IMR-90 (cell line): ENCODE results near the gene ATG2A. TPM values are rescaled to one million over a fixed set of nuclear protein-coding genes. Genes with fewer than 3 reads are reported as not detected.

Experiments used
- ATAC-seq: fragments of 200-7000 bp; cut with Tn5 transposase; 2 replicates; pipeline ENCODE4 v1.9.1; 2020; ENCODE audit warnings: low read depth, mild to moderate bottlenecking, moderate library complexity
- BruUV-seq: library from RNA; stranded (reverse); fragments of 400-500 nt; replicated peaks from 2 replicates; lab custom pipeline; 2021; lab: Mats Ljungman, UMichigan
- CTCF ChIA-PET: fragments of 300-600 bp; formaldehyde crosslinking; extraction: SDS; loops from one replicate; lab custom pipeline; 2021; ENCODE audit warnings: antibody characterized with exemption; lab: Yijun Ruan, JAX
- POLR2A ChIA-PET: fragments of 300-600 bp; sonication (Branson Sonifier 250); formaldehyde crosslinking; loops from one replicate; lab custom pipeline; 2022; ENCODE audit warnings: antibody characterized with exemption; ENCODE audit not compliant: unreplicated experiment; lab: Charles Lee
- DNase-seq: peaks from one replicate; pipeline ENCODE4 v3.0.0; 2013
- H2AFZ ChIP-seq: replicated peaks from 2 replicates; pipeline ENCODE3; 2013; ENCODE audit warnings: low read length, mild to moderate bottlenecking; ENCODE audit not compliant: poor library complexity
- H2AK5ac ChIP-seq: 2 replicates; pipeline ENCODE4 v1.6.1; 2013; ENCODE audit warnings: low read depth, low read length, inconsistent platforms
- H2AK9ac ChIP-seq: replicated peaks from 2 replicates; pipeline ENCODE3; 2013; ENCODE audit warnings: mild to moderate bottlenecking, low read depth, low read length, moderate library complexity; ENCODE audit not compliant: poor library complexity
- H2BK120ac ChIP-seq: 2 replicates; pipeline ENCODE4 v1.6.1; 2013; ENCODE audit warnings: low read depth, low read length, inconsistent platforms
- H2BK15ac ChIP-seq: 3 replicates; pipeline ENCODE4 v1.6.1; 2013; ENCODE audit warnings: low read depth, low read length, inconsistent platforms
- H2BK20ac ChIP-seq: 2 replicates; pipeline ENCODE4 v1.6.1; 2013; ENCODE audit warnings: low read depth, mild to moderate bottlenecking, inconsistent platforms, low read length, moderate library complexity
- H2BK5ac ChIP-seq: 2 replicates; pipeline ENCODE4 v1.6.1; 2013; ENCODE audit warnings: mild to moderate bottlenecking, low read depth, low read length, inconsistent platforms; ENCODE audit not compliant: poor library complexity, severe bottlenecking
- H3K14ac ChIP-seq: replicated peaks from 2 replicates; pipeline ENCODE4 v1.6.1; 2013; ENCODE audit warnings: low read depth, low read length, inconsistent platforms
- H3K18ac ChIP-seq: 2 replicates; pipeline ENCODE4 v1.6.1; 2013; ENCODE audit warnings: low read depth, low read length, control low read depth
- H3K23ac ChIP-seq: 2 replicates; pipeline ENCODE4 v1.6.1; 2013; ENCODE audit warnings: low read depth, low read length, inconsistent platforms
- H3K27ac ChIP-seq: 2 replicates; pipeline ENCODE4 v1.5.1; 2013; ENCODE audit warnings: mild to moderate bottlenecking, control low read depth, low read length; ENCODE audit not compliant: insufficient read depth
- H3K27me3 ChIP-seq: 2 replicates; pipeline ENCODE4 v1.6.1; 2013; ENCODE audit warnings: low read length; ENCODE audit not compliant: control insufficient read depth, insufficient read depth
- H3K36me3 ChIP-seq: 2 replicates; pipeline ENCODE4 v1.6.1; 2013; ENCODE audit warnings: low read length, mixed read lengths; ENCODE audit not compliant: control insufficient read depth, insufficient read depth
- H3K4ac ChIP-seq: 2 replicates; pipeline ENCODE4 v1.6.1; 2013; ENCODE audit warnings: low read depth, low read length, inconsistent platforms
- H3K4me1 ChIP-seq: 2 replicates; pipeline ENCODE4 v1.6.1; 2013; ENCODE audit warnings: low read length, mixed read lengths; ENCODE audit not compliant: control insufficient read depth, insufficient read depth
- H3K4me2 ChIP-seq: 2 replicates; pipeline ENCODE4 v1.6.1; 2013; ENCODE audit warnings: low read depth, mild to moderate bottlenecking, control low read depth, low read length, moderate library complexity
- H3K4me3 ChIP-seq: 2 replicates; pipeline ENCODE4 v1.5.1; 2013; ENCODE audit warnings: low read depth, mild to moderate bottlenecking, control low read depth, low read length, moderate library complexity; ENCODE audit not compliant: insufficient read depth
- H3K56ac ChIP-seq: 2 replicates; pipeline ENCODE4 v1.6.1; 2013; ENCODE audit warnings: low read length, inconsistent platforms; ENCODE audit not compliant: insufficient read depth; ENCODE audit errors: extremely low read depth
- H3K79me1 ChIP-seq, 2 experiments: 2 replicates each; pipeline ENCODE4 v1.6.1; 2013; ENCODE audit warnings: low read length in 2 of 2, inconsistent platforms in 1 of 2, low read depth in 1 of 2
- H3K9ac ChIP-seq: 2 replicates; pipeline ENCODE4 v1.6.1; 2013; ENCODE audit warnings: low read depth, low read length, control low read depth
- H3K9me1 ChIP-seq: 2 replicates; pipeline ENCODE4 v1.6.1; 2013; ENCODE audit warnings: low read length, inconsistent platforms; ENCODE audit not compliant: insufficient read depth
- H3K9me3 ChIP-seq: 2 replicates; pipeline ENCODE4 v1.6.1; 2013; ENCODE audit warnings: low read length; ENCODE audit not compliant: control insufficient read depth, insufficient read depth
- H4K20me1 ChIP-seq: 2 replicates; pipeline ENCODE4 v1.6.1; 2013; ENCODE audit warnings: low read length, inconsistent platforms; ENCODE audit not compliant: insufficient read depth
- H4K5ac ChIP-seq: 2 replicates; pipeline ENCODE4 v1.6.1; 2013; ENCODE audit warnings: mild to moderate bottlenecking, low read depth, low read length, control low read depth
- H4K8ac ChIP-seq, 2 experiments: 2 replicates each; pipeline ENCODE4 v1.6.1; 2013; ENCODE audit warnings: low read depth in 2 of 2, low read length in 2 of 2, control low read depth in 1 of 2, inconsistent platforms in 1 of 2
- H4K91ac ChIP-seq: 2 replicates; pipeline ENCODE4 v1.6.1; 2013; ENCODE audit warnings: low read depth, low read length, inconsistent platforms; ENCODE audit not compliant: insufficient read depth
- CEBPB ChIP-seq: IDR thresholded peaks from 2 replicates; pipeline ENCODE4 v1.6.1; 2012; ENCODE audit warnings: low read depth, low read length, improper control_type of control experiment
- POLR2A ChIP-seq: IDR thresholded peaks from 2 replicates; pipeline ENCODE4 v1.6.1; 2012; ENCODE audit warnings: mild to moderate bottlenecking, low read depth, low read length
- RAD21 ChIP-seq: IDR thresholded peaks from 2 replicates; pipeline ENCODE4 v1.6.1; 2012; ENCODE audit warnings: low read length, improper control_type of control experiment
- WGBS, 2 experiments: methylation state at CpG; one replicate each; pipeline versions ENCODE4 v1.1.5 to v1.1.7; 2013; ENCODE audit warnings: missing lambda C conversion rate in 2 of 2; ENCODE audit not compliant: insufficient read length in 1 of 2; ENCODE audit errors: extremely low coverage in 2 of 2; 5-methylcytosine and 5-hydroxymethylcytosine counted together
- dilution Hi-C: fragments of 300-500 bp; cut with HindIII; formaldehyde crosslinking; loops from one replicate; pipeline ENCODE4 v1.14.3; 2018; ENCODE audit warnings: low sequenced_read_pairs; ENCODE audit not compliant: unreplicated experiment
- in situ Hi-C: fragments of 300-500 bp; cut with MboI; formaldehyde crosslinking; loops from 3 replicates; pipeline ENCODE4 v1.14.3; 2019; ENCODE audit warnings: low sequenced_read_pairs, inconsistent platforms, mixed read lengths
- intact Hi-C: fragments of 100-400 bp; cut with micrococcal nuclease; formaldehyde crosslinking; loops from 2 replicates; pipeline ENCODE4 v1.10.0; 2022
- polyA plus RNA-seq, 3 experiments: library from polyadenylated mRNA; depleted of rRNA; stranded (reverse); fragments of >200 nt; gene quantifications; 2 replicates each; pipeline ENCODE4 v1.2.3, GENCODE V29; 2012; ENCODE audit warnings: low replicate concordance in 1 of 3
- total RNA-seq: library from RNA; depleted of rRNA; stranded (reverse); fragments of >200 nt; gene quantifications from 2 replicates; pipeline ENCODE4 v1.2.3, GENCODE V29; 2012

Gene ATG2A
- total and polyA plus RNA-seq, 2 of the 4 experiments (the other 2 are of a cell fraction): 3.2 to 10.5 TPM

GRCh38 chr11:64926689-64927088 is 9.7 kb upstream of the ATG2A start:
- CTCF ChIA-PET: no interaction called here
- 85% methylated on average over 17 of the region's 22 CpGs; no CpG with 5 or more reads in 1 of the 2 experiments for WGBS, 2 experiments

More at GRCh38 chr11:64926689-64927088, 9.7 kb upstream of the ATG2A start:
- intact Hi-C loops (no loop called here), dilution Hi-C loops (no loop called here), in situ Hi-C loops (no loop called here)
- no peak for TF ChIP-seq POLR2A
- TF ChIP-seq RAD21: no peak
- TF ChIP-seq CEBPB: no peak
- no peak for DNase-seq
- H2AK5ac ChIP-seq: no peak overlapping the region
- peaks cover 7% of the 10 kb centered on the region for H3K4me1 ChIP-seq
- no peak overlapping the region for H2AFZ ChIP-seq
- peak overlapping the region; percentile 13 for H2AK9ac ChIP-seq
- H4K8ac ChIP-seq: no peak overlapping the region
- no peak overlapping the region for H3K4me3 ChIP-seq
- no peak overlapping the region for H3K4ac ChIP-seq
- H2BK5ac ChIP-seq: no peak overlapping the region
- no peak overlapping the region for H3K9ac ChIP-seq
- peaks cover 2% of the 10 kb centered on the region for H4K20me1 ChIP-seq
- peaks cover 5 to 33% of the 10 kb centered on the region in 2 experiments; a peak in 3 of 4 replicates for H3K79me1 ChIP-seq
- no peak overlapping the region for H3K56ac ChIP-seq
- H3K4me2 ChIP-seq: no peak overlapping the region
- H3K14ac ChIP-seq: no peak overlapping the region
- H3K36me3 ChIP-seq: peaks cover 36% of the 10 kb centered on the region
- H3K9me1 ChIP-seq: 0 out of 2 replicates have a peak, but pooled peaks cover 6% of the 10 kb centered on the region
- no peak for ATAC-seq
- H3K27me3 ChIP-seq: no peaks in the 10 kb centered on the region
- no peak overlapping the region for H2BK15ac ChIP-seq
- H2BK120ac ChIP-seq: no peak overlapping the region
- no TSS peak for BruUV-seq
- H3K18ac ChIP-seq: no peak overlapping the region
- no peak overlapping the region for H4K5ac ChIP-seq
- POLR2A ChIA-PET: no interaction called here
- no peak overlapping the region for H2BK20ac ChIP-seq
- H3K27ac ChIP-seq: no peak overlapping the region
- H4K91ac ChIP-seq: no peak overlapping the region
- H3K9me3 ChIP-seq: no peaks in the 10 kb centered on the region
- H3K23ac ChIP-seq: no peak overlapping the region
